ENCODE measurements around the gene PSMA1. TPM values are rescaled to one million over a fixed set of nuclear protein-coding genes. Genes with fewer than 3 reads are reported as not detected.
"Not testable (repeated sequence)": the region's sequence is repeated elsewhere in the genome, so short reads cannot be mapped to it uniquely, and the experiment has no call there.

The PSMA1 gene
- total RNA-seq, 1 experiment from 2014 or later = 143 TPM

GRCh38 chr11:14538271-14538925, 18.2 kb upstream of the PSMA1 start:
- no peaks in the 10 kb centered on the region for H3K79me2 ChIP-seq (ENCODE audit: low read depth)
- ChIA-PET POLR2A (ENCODE audit: unreplicated experiment) (no interaction called here), CTCF (no interaction called here)
- no peak overlapping the region for H3K4me2 ChIP-seq
- H3K9me3 ChIP-seq (ENCODE audit: insufficient read depth, low read depth) = no peaks in the 10 kb centered on the region
- H3K27ac ChIP-seq = no peak overlapping the region
- DNase-seq = no peak
- no peaks in the 10 kb centered on the region for H3K4me1 ChIP-seq (replicated peaks; ENCODE audit: insufficient read depth)
- no peaks in the 10 kb centered on the region for H3F3A ChIP-seq (ENCODE audit: insufficient read depth, low read depth)
- H3K9me2 ChIP-seq (ENCODE audit: insufficient read depth) = no peaks in the 10 kb centered on the region
- no peaks in the 10 kb centered on the region for H3K27me3 ChIP-seq (ENCODE audit: insufficient read depth, low read depth)
- TF ChIP-seq EZH2 (IDR thresholded peaks at IDR 0.05; ENCODE audit: low read depth) (no peak), CTCF (conservative IDR thresholded peaks at IDR 0.05) (no peak)
- H4K20me1 ChIP-seq (ENCODE audit: insufficient read depth) = no peaks in the 10 kb centered on the region
- intact Hi-C loops (cut with micrococcal nuclease; ENCODE audit: unreplicated experiment) = no loop called here
- no peak overlapping the region for H2AFZ ChIP-seq
- no peaks in the 10 kb centered on the region for H3K36me3 ChIP-seq (ENCODE audit: low read depth)
- H3K4me3 ChIP-seq = no peak overlapping the region
- no TSS peak for BruUV-seq (replicated peaks)

- Histone ChIP-seq H3K27me3 (ENCODE audit: insufficient read depth, low read depth) (no peaks in the 10 kb centered on the region), H4K20me1 (ENCODE audit: insufficient read depth) (no peaks in the 10 kb centered on the region), H3K79me2 (ENCODE audit: low read depth) (no peaks in the 10 kb centered on the region), H3K4me2 (peak overlapping the region; percentile 54; the same call in 1 of the 2 replicates), H3K4me1 (replicated peaks; ENCODE audit: insufficient read depth) (no peaks in the 10 kb centered on the region), H3K9me2 (ENCODE audit: insufficient read depth) (no peaks in the 10 kb centered on the region), H3F3A (ENCODE audit: insufficient read depth, low read depth) (no peaks in the 10 kb centered on the region), H3K4me3 (no peak overlapping the region), H3K9me3 (ENCODE audit: insufficient read depth, low read depth) (no peaks in the 10 kb centered on the region), H3K36me3 (ENCODE audit: low read depth) (no peaks in the 10 kb centered on the region), H2AFZ (no peak overlapping the region; the same call in 1 of the 2 replicates), H3K27ac (no peak overlapping the region)
- CTCF ChIA-PET = no interaction called here
- POLR2A ChIA-PET (ENCODE audit: unreplicated experiment) = no interaction called here
- intact Hi-C loops (cut with micrococcal nuclease; ENCODE audit: unreplicated experiment) = loop anchor here (1.0 kb wide), 1 partner anchor 355 kb away; the partner anchor contains the start of gene CYP2R1
- DNase-seq = no peak
- no TSS peak for BruUV-seq (replicated peaks)
- no peak for TF ChIP-seq EZH2 (IDR thresholded peaks at IDR 0.05; ENCODE audit: low read depth)
- peak; percentile 76 for TF ChIP-seq CTCF (conservative IDR thresholded peaks at IDR 0.05)
Observed at GRCh38 chr11:14537134-14537599, 17.0 kb upstream of the PSMA1 start.

- H3F3A ChIP-seq (ENCODE audit: insufficient read depth, low read depth); POLR2A ChIA-PET (ENCODE audit: unreplicated experiment); intact Hi-C loops (cut with micrococcal nuclease; ENCODE audit: unreplicated experiment); CTCF ChIA-PET; H3K36me3 ChIP-seq (ENCODE audit: low read depth); H3K27ac ChIP-seq; H3K79me2 ChIP-seq (ENCODE audit: low read depth); H3K9me3 ChIP-seq (ENCODE audit: insufficient read depth, low read depth); H3K27me3 ChIP-seq (ENCODE audit: insufficient read depth, low read depth); DNase-seq; H3K4me3 ChIP-seq; H3K4me2 ChIP-seq; H3K4me1 ChIP-seq (replicated peaks; ENCODE audit: insufficient read depth); H4K20me1 ChIP-seq (ENCODE audit: insufficient read depth); H2AFZ ChIP-seq; BruUV-seq (replicated peaks); H3K9me2 ChIP-seq (ENCODE audit: insufficient read depth): not testable (repeated sequence)
Observed at GRCh38 chr11:14535166-14535565, 15.0 kb upstream of the PSMA1 start.

GRCh38 chr11:14529951-14530350, 9.8 kb upstream of the PSMA1 start:
- Histone ChIP-seq H4K20me1 (ENCODE audit: insufficient read depth) (no peaks in the 10 kb centered on the region), H3K4me3 (no peak overlapping the region), H3K9me2 (ENCODE audit: insufficient read depth) (no peaks in the 10 kb centered on the region), H3K27ac (0 out of 2 replicates have a peak overlapping the region, but pooled peaks have one; percentile 23), H3K9me3 (ENCODE audit: insufficient read depth, low read depth) (no peaks in the 10 kb centered on the region), H3K4me1 (replicated peaks; ENCODE audit: insufficient read depth) (peaks cover 12% of the 10 kb centered on the region), H2AFZ (no peak overlapping the region), H3K27me3 (ENCODE audit: insufficient read depth, low read depth) (no peaks in the 10 kb centered on the region), H3K36me3 (ENCODE audit: low read depth) (no peaks in the 10 kb centered on the region), H3K79me2 (ENCODE audit: low read depth) (no peaks in the 10 kb centered on the region), H3K4me2 (peak overlapping the region; percentile 59), H3F3A (ENCODE audit: insufficient read depth, low read depth) (no peaks in the 10 kb centered on the region)
- peak; percentile 33 to 74 for DNase-seq
- intact Hi-C loops (cut with micrococcal nuclease; ENCODE audit: unreplicated experiment) = no loop called here
- BruUV-seq (replicated peaks) = no TSS peak
- ChIA-PET CTCF (no interaction called here), POLR2A (ENCODE audit: unreplicated experiment) (no interaction called here)
- no peak for TF ChIP-seq CTCF (conservative IDR thresholded peaks at IDR 0.05)
- TF ChIP-seq EZH2 (IDR thresholded peaks at IDR 0.05; ENCODE audit: low read depth) = no peak

All from PC-9 (cell line).